Putamen (tissue), 1 donor: Measurements from ENCODE around the gene EDDM13.
"Not testable (repeated sequence)": the region's sequence is repeated elsewhere in the genome, so short reads cannot be mapped to it uniquely, and the experiment has no call there.

Source experiments
- DNase-seq: peaks from one replicate; pipeline ENCODE4 v3.0.0-alpha.2; 2016; ENCODE audit warnings: low spot score

EDDM13 gene

GRCh38 chr19:56321254-56321988 lies 48.9 kb downstream of the EDDM13 start:
- DNase-seq: no peak

DNA sequence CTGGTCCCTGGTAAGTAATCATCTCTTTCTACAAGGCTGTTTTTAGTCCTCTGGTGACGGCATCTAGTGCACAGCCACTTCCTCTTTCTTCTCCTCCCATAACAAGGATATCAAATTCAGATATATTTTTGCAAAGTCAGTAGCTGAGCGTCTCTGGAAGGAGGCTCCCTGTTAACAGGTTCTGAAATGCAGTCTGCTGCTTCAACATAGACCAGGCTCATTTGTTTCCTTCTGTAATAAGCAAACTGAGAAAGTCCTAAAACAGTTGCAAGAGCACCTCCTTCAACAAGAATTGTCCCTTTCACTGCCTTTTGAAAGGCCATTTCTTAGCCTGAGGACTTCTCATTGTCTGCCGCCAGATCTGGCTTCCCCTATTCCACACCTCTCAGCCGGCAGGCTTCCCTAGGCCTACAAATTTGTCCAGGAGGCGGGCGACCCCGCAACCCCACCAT lies 49.5 kb downstream of the EDDM13 start:
- DNase-seq: no peak

DNA sequence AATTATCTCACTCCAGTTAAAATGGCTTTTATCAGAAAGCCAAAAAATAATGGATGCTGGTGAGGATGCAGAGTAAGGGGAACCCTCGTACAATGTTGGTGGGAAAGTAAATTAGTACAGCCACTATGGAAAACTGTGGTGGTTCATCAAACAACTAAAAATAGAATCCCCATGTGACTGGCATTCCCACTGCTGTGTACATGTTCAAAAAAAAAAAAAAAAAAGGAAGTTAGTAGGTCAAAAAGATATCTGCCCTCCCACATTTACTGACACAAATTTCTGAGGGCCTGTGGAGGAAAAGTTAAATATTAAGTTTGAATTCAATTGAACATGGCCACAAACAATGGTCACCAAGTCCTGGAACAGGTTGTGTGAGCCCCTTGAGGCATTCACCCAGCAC lies 51.9 kb downstream of the EDDM13 start:
- no peak for DNase-seq

DNA sequence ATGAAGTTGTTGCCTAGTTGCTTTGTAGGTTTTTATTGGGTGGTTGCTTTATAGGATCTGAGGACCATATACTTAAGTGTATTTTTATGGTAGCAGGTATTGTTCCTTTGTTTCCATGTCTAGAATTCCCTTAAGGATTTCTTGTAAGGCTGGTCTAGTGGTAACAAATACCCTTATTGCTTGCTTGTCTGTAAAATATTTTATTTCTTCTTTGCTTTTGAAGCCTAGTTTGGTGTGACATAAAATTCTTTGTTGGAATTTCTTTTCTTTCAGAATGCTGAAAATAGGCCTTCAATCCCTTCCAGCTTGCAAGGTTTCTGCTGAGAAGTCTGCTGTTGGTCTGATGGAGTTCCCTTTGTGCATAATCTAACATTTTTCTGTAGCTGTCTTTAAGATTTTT lies 60.1 kb downstream of the EDDM13 start:
- no peak for DNase-seq

GRCh38 chr19:56333506-56333905 lies 61.0 kb downstream of the EDDM13 start:
- DNase-seq: no peak

GRCh38 chr19:56335371-56335770 lies 62.8 kb downstream of the EDDM13 start:
- DNase-seq: not testable (repeated sequence)

DNA sequence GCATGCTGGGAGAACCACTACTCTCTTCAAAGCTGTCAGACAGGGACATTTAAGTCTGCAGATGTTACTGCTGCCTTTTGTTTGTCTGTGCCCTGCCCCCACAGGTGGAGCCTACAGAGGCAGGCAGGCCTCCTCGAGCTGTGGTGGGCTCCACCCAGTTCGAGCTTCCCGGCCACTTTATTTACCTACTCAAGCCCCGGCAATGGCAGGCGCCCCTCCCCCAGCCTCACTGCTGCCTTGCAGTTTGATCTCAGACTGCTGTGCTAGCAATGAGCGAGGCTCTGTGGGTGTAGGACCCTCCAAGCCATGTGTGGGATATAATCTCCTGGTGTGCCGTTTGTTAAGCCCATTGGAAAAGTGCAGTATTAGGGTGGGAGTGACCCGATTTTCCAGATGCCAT lies 64.5 kb downstream of the EDDM13 start:
- not testable (repeated sequence) for DNase-seq

- not testable (repeated sequence) for DNase-seq
Observed at GRCh38 chr19:56339031-56339430, 66.5 kb downstream of the EDDM13 start.

DNA sequence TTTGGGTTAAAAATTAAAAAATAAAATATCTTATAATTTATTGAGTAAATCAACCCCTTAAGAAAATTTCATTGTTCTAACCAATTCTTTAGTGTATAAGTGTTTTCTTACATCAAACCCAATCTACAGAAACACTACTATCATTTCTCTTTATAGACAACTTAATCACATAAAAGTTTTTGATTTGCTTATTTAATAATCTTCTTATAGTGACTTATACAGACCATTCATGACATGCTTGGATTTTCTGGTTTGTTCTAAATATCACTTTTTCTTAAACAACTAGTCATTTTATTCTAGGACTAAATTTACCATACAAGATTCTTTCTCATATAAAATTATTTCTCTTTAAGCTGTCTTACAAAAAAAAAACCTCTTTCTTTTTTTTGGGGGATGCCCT lies 69.4 kb downstream of the EDDM13 start:
- no peak for DNase-seq

DNA sequence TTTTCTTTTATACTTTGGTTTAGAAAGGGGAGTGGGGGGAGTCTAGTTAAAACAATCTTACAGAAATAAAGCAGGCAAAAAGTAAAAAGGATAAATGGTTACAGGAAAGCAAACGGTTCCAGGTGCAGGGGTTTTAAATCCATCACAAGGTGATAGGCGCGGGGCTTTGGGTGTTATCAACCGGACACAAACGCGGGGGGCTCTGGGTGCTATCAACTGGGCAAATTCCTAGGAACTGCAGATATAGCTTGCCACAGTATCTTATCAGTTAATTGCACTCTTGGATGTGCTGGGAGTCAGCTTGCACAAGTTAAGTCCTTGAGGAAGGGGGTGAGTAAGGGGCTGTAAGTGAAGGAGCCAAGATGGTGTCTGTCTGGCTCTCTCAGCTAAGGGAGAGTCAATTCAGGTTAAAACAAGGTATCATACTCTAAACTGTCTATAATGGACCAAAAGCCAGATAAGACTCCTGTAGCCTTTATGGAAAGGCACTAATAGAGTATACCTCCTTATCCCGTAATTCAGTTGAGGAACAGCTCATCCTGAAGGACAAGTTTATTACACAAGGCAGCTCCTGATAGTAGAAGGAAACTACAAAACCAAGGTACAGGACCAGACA lies 74.7 kb downstream of the EDDM13 start:
- no peak for DNase-seq

DNA sequence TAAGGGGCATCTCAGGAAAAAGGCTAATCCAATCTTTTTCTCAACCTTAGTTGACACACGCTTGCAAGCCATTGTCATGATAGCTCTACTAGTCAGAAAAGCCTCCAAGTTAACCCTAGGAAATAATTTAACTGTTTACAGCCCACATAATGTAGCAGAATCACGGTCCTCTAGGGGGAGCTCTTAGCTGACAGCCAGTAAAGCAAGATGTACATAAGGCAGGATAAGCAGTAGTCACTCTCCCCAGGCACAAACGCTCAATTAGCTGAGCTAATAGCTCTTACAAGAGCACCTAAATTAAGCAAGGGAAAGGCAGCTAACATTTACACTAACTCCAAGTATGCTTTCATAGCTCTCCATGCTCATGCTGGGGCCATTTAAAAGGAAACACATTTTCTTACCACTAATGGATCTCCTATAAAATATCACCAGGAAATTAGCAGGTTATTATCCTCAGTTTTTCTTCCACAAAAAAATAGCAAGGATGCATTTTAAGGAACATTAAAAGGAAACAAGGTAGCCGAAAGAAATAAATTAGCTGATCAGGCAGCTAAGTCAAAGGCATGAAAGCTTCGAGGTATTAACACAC lies 75.8 kb downstream of the EDDM13 start:
- no peak for DNase-seq

DNA sequence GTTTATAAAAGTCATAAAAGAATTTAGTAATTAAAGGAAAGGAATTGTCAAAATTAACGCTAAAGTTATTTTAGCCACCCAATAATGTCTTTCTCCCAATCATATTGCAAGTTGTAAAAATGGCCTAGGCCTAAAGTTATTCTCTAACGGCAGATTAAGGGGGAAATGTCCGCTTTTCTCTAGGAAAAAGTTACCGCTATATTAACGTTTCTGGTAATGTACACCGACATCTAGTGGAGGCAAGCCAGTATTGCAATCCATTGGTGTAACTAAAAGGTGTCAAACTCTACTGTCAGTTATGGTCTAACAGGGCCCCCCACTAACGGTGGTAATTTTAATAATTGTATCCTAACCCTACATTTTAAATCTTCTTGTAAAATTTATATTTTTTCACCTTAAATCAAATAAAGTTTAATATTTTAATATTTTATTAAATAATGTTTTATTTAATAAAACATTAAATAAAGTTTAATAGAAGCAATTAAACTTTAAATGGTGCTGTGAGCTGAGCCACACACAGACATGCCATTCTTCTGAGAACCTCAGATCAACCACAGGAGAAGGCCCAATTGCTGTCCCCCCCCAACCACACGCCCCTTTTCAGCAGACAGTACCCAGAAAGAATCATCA lies 78.0 kb downstream of the EDDM13 start:
- no peak for DNase-seq

- DNase-seq: no peak
Observed at GRCh38 chr19:56351208-56351607, 78.7 kb downstream of the EDDM13 start.

DNA sequence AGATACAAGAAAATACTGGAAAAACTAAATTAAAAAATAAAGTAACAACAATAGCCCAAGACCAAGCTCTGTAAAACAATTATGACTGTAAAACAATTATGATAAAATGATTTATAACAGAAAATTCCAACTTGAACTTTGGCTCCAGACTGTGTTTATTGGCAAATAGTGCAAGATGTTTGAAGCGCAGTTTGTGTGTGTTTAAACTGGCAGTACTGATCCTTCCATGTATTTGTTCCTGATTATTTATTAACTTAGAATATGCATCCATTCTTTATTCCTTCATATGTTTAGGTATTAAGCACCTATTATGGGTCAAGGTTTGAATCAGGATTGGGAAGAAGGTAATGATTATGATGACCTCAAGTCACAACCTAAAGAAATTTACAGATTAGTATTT lies 83.0 kb downstream of the EDDM13 start:
- DNase-seq: no peak

DNA sequence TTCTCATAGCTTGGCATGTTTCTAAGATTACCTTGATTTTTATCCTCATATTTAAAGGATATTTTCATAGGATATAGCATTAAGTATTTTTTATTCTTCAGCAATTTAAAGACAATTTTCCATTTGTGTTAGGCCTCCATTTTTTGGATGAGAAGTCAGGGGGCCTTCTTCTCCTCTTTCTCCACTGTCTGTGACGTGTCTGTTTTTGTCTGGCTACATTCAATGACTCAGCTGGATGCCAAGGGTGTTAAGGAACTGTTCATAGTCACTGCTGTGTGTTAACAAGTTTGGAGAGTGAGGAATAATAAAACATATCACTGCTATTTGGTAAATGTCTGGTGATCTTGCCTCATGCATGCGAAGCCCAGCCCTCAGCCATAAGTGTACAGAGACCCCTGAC lies 84.4 kb downstream of the EDDM13 start:
- DNase-seq: no peak
